Gastroesophageal sphincter (tissue), 3 donors: ENCODE results near the gene ZFYVE28.

Experiments used
- POLR2AphosphoS5 ChIP-seq: sonication (generic); formaldehyde crosslinking; IDR thresholded peaks from one replicate; pipeline ENCODE4 v1.6.1; 2017; ENCODE audit warnings: antibody characterized with exemption
- TF ChIP-seq, protein P1 (sequence below), 4 experiments: fragments of 200-600 bp in 2 of 4; fragments of 450-650 bp in 2 of 4; sonication (generic) in 1 of 4; IDR thresholded peaks; one replicate each; pipeline ENCODE4 v1.5.1; 2017 to 2019; ENCODE audit warnings: antibody characterized with exemption in 4 of 4, mild to moderate bottlenecking in 2 of 4, moderate library complexity in 2 of 4

DNA sequence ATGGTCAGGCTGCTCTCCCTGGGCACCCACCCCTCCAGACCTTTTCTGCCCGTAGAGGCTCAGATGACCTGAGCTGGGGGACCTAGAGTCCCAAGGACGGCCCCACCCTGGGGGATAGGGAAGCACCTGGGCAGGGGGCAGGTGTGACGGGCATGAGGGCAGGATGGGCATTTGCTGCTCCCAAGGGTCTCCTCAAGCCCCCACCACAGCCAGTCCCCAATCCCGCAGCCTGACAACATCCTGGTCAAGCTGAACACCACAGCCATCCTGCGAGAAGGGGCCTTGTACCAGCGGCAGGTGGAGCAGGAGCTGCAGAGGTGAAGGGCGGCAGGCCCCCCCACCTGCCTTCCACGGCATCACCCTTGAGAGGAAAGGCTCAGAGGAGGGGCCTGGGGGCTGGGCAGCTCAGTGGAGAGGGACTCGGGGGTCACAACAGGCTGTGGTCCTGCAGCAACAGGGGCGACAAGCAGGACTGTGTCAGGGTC lies 32.6 kb upstream of the ZFYVE28 start:
- TF ChIP-seq, protein P1, sequence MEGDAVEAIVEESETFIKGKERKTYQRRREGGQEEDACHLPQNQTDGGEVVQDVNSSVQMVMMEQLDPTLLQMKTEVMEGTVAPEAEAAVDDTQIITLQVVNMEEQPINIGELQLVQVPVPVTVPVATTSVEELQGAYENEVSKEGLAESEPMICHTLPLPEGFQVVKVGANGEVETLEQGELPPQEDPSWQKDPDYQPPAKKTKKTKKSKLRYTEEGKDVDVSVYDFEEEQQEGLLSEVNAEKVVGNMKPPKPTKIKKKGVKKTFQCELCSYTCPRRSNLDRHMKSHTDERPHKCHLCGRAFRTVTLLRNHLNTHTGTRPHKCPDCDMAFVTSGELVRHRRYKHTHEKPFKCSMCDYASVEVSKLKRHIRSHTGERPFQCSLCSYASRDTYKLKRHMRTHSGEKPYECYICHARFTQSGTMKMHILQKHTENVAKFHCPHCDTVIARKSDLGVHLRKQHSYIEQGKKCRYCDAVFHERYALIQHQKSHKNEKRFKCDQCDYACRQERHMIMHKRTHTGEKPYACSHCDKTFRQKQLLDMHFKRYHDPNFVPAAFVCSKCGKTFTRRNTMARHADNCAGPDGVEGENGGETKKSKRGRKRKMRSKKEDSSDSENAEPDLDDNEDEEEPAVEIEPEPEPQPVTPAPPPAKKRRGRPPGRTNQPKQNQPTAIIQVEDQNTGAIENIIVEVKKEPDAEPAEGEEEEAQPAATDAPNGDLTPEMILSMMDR (IDR thresholded peaks at IDR 0.05), result no peak
- no peak for TF ChIP-seq POLR2AphosphoS5
